GM23338 (cell line): ENCODE results near the gene DYNLT5.

Experiments
- CREB1 ChIP-seq: fragments of 250-450 bp; sonication (Bioruptor Pico); IDR thresholded peaks from 2 replicates; pipeline ENCODE4 v1.5.0; 2020; ENCODE audit warnings: low read depth, mild to moderate bottlenecking, moderate library complexity
- EZH2 ChIP-seq: fragments of 200-600 bp; sonication (generic); IDR thresholded peaks from one replicate; pipeline ENCODE4 v1.8.0; 2017; ENCODE audit warnings: antibody characterized with exemption, mild to moderate bottlenecking, low read depth; ENCODE audit not compliant: unreplicated experiment
- EZH2phosphoT487 ChIP-seq: fragments of 200-600 bp; sonication (generic); IDR thresholded peaks from one replicate; pipeline ENCODE4 v1.8.1; 2018; ENCODE audit warnings: antibody characterized with exemption; ENCODE audit not compliant: unreplicated experiment
- JUNB ChIP-seq: IDR thresholded peaks from one replicate; pipeline ENCODE4 v1.6.1; 2016; ENCODE audit warnings: antibody characterized with exemption; ENCODE audit not compliant: unreplicated experiment
- POLR2AphosphoS5 ChIP-seq: IDR thresholded peaks from 2 replicates; pipeline ENCODE4 v1.6.1; 2016; ENCODE audit warnings: antibody characterized with exemption, low read depth
- ZNF331 ChIP-seq: fragments of 250-450 bp; sonication (Bioruptor Pico); IDR thresholded peaks from 2 replicates; pipeline ENCODE4 v1.5.0; 2020; ENCODE audit warnings: low read depth, mild to moderate bottlenecking, moderate library complexity
- TF ChIP-seq, protein P1 (sequence below), 2 experiments: fragments of 200-600 bp in 1 of 2; sonication (generic) in 1 of 2; conservative IDR thresholded peaks; 2 replicates each; pipeline versions ENCODE4 v1.5.1 to v1.6.1; 2016 to 2017; ENCODE audit warnings: antibody characterized with exemption in 2 of 2, low read depth in 2 of 2, mild to moderate bottlenecking in 2 of 2, moderate library complexity in 1 of 2
- TF ChIP-seq, protein P2 (sequence below): IDR thresholded peaks from one replicate; pipeline ENCODE4 v1.6.1; 2018; ENCODE audit warnings: antibody characterized with exemption; ENCODE audit not compliant: unreplicated experiment

DNA sequence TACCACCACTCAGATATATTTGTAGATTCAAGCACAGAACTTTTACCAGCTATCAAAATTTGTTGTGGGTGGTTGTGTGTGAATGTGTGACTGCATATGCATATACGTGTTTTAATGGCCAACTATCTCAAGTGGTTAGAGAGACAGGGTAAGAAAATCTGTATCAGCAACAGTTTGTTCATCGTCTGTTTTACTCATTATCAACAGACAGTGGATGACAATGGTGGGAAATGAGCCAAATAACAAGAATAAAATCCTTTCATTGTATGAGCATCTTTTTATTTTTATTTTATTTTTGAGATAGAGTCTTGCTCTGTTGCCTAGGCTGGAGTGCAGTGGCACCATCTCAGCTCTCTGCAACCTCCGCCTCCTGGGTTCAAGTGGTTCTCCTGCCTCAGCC lies 22.7 kb upstream of the DYNLT5 start:
- no peak for TF ChIP-seq EZH2
- TF ChIP-seq, protein P1, sequence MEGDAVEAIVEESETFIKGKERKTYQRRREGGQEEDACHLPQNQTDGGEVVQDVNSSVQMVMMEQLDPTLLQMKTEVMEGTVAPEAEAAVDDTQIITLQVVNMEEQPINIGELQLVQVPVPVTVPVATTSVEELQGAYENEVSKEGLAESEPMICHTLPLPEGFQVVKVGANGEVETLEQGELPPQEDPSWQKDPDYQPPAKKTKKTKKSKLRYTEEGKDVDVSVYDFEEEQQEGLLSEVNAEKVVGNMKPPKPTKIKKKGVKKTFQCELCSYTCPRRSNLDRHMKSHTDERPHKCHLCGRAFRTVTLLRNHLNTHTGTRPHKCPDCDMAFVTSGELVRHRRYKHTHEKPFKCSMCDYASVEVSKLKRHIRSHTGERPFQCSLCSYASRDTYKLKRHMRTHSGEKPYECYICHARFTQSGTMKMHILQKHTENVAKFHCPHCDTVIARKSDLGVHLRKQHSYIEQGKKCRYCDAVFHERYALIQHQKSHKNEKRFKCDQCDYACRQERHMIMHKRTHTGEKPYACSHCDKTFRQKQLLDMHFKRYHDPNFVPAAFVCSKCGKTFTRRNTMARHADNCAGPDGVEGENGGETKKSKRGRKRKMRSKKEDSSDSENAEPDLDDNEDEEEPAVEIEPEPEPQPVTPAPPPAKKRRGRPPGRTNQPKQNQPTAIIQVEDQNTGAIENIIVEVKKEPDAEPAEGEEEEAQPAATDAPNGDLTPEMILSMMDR (conservative IDR thresholded peaks at IDR 0.05; ENCODE audit: low read depth in 2 of 2) = no peak
- TF ChIP-seq, protein P2, sequence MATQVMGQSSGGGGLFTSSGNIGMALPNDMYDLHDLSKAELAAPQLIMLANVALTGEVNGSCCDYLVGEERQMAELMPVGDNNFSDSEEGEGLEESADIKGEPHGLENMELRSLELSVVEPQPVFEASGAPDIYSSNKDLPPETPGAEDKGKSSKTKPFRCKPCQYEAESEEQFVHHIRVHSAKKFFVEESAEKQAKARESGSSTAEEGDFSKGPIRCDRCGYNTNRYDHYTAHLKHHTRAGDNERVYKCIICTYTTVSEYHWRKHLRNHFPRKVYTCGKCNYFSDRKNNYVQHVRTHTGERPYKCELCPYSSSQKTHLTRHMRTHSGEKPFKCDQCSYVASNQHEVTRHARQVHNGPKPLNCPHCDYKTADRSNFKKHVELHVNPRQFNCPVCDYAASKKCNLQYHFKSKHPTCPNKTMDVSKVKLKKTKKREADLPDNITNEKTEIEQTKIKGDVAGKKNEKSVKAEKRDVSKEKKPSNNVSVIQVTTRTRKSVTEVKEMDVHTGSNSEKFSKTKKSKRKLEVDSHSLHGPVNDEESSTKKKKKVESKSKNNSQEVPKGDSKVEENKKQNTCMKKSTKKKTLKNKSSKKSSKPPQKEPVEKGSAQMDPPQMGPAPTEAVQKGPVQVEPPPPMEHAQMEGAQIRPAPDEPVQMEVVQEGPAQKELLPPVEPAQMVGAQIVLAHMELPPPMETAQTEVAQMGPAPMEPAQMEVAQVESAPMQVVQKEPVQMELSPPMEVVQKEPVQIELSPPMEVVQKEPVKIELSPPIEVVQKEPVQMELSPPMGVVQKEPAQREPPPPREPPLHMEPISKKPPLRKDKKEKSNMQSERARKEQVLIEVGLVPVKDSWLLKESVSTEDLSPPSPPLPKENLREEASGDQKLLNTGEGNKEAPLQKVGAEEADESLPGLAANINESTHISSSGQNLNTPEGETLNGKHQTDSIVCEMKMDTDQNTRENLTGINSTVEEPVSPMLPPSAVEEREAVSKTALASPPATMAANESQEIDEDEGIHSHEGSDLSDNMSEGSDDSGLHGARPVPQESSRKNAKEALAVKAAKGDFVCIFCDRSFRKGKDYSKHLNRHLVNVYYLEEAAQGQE = no peak
- no peak for TF ChIP-seq POLR2AphosphoS5
- no peak for TF ChIP-seq JUNB
- TF ChIP-seq EZH2phosphoT487 = no peak
- no peak for TF ChIP-seq CREB1
- TF ChIP-seq ZNF331 (CRISPR knock-in tag) = no peak
